WTC11 (cell line): ENCODE results near the gene TTC38. TPM values are rescaled to one million over a fixed set of nuclear protein-coding genes. Genes with fewer than 3 reads are reported as not detected.

ENCODE experiments used
- ATAC-seq: fragments of 200-7000 bp; cut with Tn5 transposase; 2 replicates; pipeline ENCODE4 v1.10.0; 2021; ENCODE audit warnings: mild to moderate bottlenecking, moderate library complexity
- CTCF ChIA-PET: fragments of 300-600 bp; sonication (Branson Sonifier 250); formaldehyde crosslinking; loops from one replicate; lab custom pipeline; 2021; ENCODE audit warnings: antibody characterized with exemption; lab: Charles Lee
- POLR2A ChIA-PET: fragments of 350-600 bp; sonication (Branson Sonifier 250); formaldehyde crosslinking; loops from one replicate; lab custom pipeline; 2021; ENCODE audit warnings: antibody characterized with exemption; lab: Charles Lee
- DNase-seq: peaks from one replicate; pipeline ENCODE4 v3.0.0; 2021; ENCODE audit warnings: low spot score
- H3K27ac Mint-ChIP-seq: 2 replicates; pipeline ENCODE4 v1.8.0; 2021; ENCODE audit warnings: mixed read lengths
- H3K27me3 Mint-ChIP-seq: 2 replicates; pipeline ENCODE4 v1.8.0; 2021; ENCODE audit warnings: low read depth, mild to moderate bottlenecking, moderate library complexity, mixed read lengths
- H3K36me3 Mint-ChIP-seq: 2 replicates; pipeline ENCODE4 v1.8.0; 2021; ENCODE audit warnings: mixed read lengths
- H3K4me1 Mint-ChIP-seq: 2 replicates; pipeline ENCODE4 v1.8.0; 2022; ENCODE audit warnings: mixed read lengths
- H3K4me3 Mint-ChIP-seq: 2 replicates; pipeline ENCODE4 v1.8.0; 2021; ENCODE audit warnings: mild to moderate bottlenecking, moderate library complexity, mixed read lengths
- H3K9me3 Mint-ChIP-seq: 2 replicates; pipeline ENCODE4 v1.8.0; 2021; ENCODE audit warnings: mixed read lengths
- EMX1 ChIP-seq: fragments of 250-450 bp; sonication (Bioruptor Pico); IDR thresholded peaks from 2 replicates; pipeline ENCODE4 v1.8.0; 2021; ENCODE audit warnings: mild to moderate bottlenecking
- ESRRA ChIP-seq: sonication (generic); formaldehyde crosslinking; IDR thresholded peaks from 2 replicates; pipeline ENCODE4 v1.8.1; 2022; ENCODE audit warnings: mild to moderate bottlenecking, missing genetic modification reagents, borderline replicate concordance
- ETV6 ChIP-seq: sonication (generic); formaldehyde crosslinking; IDR thresholded peaks from 2 replicates; pipeline ENCODE4 v1.8.1; 2022; ENCODE audit warnings: mild to moderate bottlenecking, missing genetic modification reagents
- FOXK1 ChIP-seq: sonication (generic); formaldehyde crosslinking; IDR thresholded peaks from 2 replicates; pipeline ENCODE4 v1.8.0; 2022; ENCODE audit warnings: mild to moderate bottlenecking, moderate library complexity, missing genetic modification reagents
- FOXP1 ChIP-seq: sonication (generic); formaldehyde crosslinking; IDR thresholded peaks from 2 replicates; pipeline ENCODE4 v1.8.0; 2022; ENCODE audit warnings: missing genetic modification reagents, mild to moderate bottlenecking, moderate library complexity, borderline replicate concordance
- GABPB1 ChIP-seq: sonication (generic); formaldehyde crosslinking; IDR thresholded peaks from 2 replicates; pipeline ENCODE4 v1.8.1; 2023; ENCODE audit warnings: mild to moderate bottlenecking, missing genetic modification reagents
- GTF2I ChIP-seq: fragments of 250-450 bp; sonication (Bioruptor Pico); conservative IDR thresholded peaks from 2 replicates; pipeline ENCODE4 v1.4.0; 2021; ENCODE audit warnings: mild to moderate bottlenecking
- JAZF1 ChIP-seq: fragments of 250-450 bp; sonication (Bioruptor Pico); IDR thresholded peaks from 2 replicates; pipeline ENCODE4 v1.9.0; 2021; ENCODE audit warnings: moderate library complexity, mild to moderate bottlenecking, inconsistent platforms
- NFATC4 ChIP-seq: fragments of 250-450 bp; sonication (Bioruptor Pico); IDR thresholded peaks from 2 replicates; pipeline ENCODE4 v1.9.0; 2021; ENCODE audit warnings: mild to moderate bottlenecking
- SMAD3 ChIP-seq: sonication (generic); formaldehyde crosslinking; IDR thresholded peaks from 2 replicates; pipeline ENCODE4 v1.8.0; 2022; ENCODE audit warnings: missing genetic modification reagents, mild to moderate bottlenecking, borderline replicate concordance
- SP1 ChIP-seq: sonication (generic); formaldehyde crosslinking; conservative IDR thresholded peaks from 2 replicates; pipeline ENCODE4 v1.8.1; 2022; ENCODE audit warnings: missing genetic modification reagents
- TEAD1 ChIP-seq: sonication (generic); formaldehyde crosslinking; IDR thresholded peaks from 2 replicates; pipeline ENCODE4 v1.8.0; 2022; ENCODE audit warnings: mild to moderate bottlenecking, missing genetic modification reagents
- ZBTB21 ChIP-seq: sonication (generic); formaldehyde crosslinking; IDR thresholded peaks from 2 replicates; pipeline ENCODE4 v1.8.1; 2023; ENCODE audit warnings: mild to moderate bottlenecking, missing genetic modification reagents, borderline replicate concordance
- ZNF396 ChIP-seq: fragments of 250-450 bp; sonication (Bioruptor Pico); IDR thresholded peaks from 2 replicates; pipeline ENCODE4 v1.8.0; 2021; ENCODE audit warnings: mild to moderate bottlenecking, moderate library complexity, borderline replicate concordance
- ZNF423 ChIP-seq: fragments of 250-450 bp; sonication (Bioruptor Pico); IDR thresholded peaks from 2 replicates; pipeline ENCODE4 v2.1.2; 2022; ENCODE audit warnings: mild to moderate bottlenecking, moderate library complexity
- total RNA-seq: library from RNA; stranded (reverse); gene quantifications from 3 replicates; pipeline ENCODE4 v1.2.3, GENCODE V29; 2021
- TF ChIP-seq, protein P1 (sequence below): fragments of 250-450 bp; sonication (Bioruptor Pico); IDR thresholded peaks from 2 replicates; pipeline ENCODE4 v1.9.0; 2021; ENCODE audit warnings: mild to moderate bottlenecking
- TF ChIP-seq, protein P2 (sequence below): sonication (generic); formaldehyde crosslinking; IDR thresholded peaks from 2 replicates; pipeline ENCODE4 v1.8.1; 2023; ENCODE audit warnings: mild to moderate bottlenecking, missing genetic modification reagents, moderate library complexity
- TF ChIP-seq, protein P3 (sequence below): sonication (generic); formaldehyde crosslinking; IDR thresholded peaks from 2 replicates; pipeline ENCODE4 v1.8.1; 2023; ENCODE audit warnings: mild to moderate bottlenecking, missing genetic modification reagents, borderline replicate concordance
- TF ChIP-seq, protein P4 (sequence below): fragments of 250-450 bp; sonication (Bioruptor Pico); conservative IDR thresholded peaks from 2 replicates; pipeline ENCODE4 v1.9.0; 2021; ENCODE audit warnings: mild to moderate bottlenecking
- TF ChIP-seq, protein P5 (sequence below): sonication (generic); formaldehyde crosslinking; IDR thresholded peaks from 2 replicates; pipeline ENCODE4 v1.8.1; 2023; ENCODE audit warnings: mild to moderate bottlenecking, missing genetic modification reagents
- TF ChIP-seq, protein P6 (sequence below): sonication (generic); formaldehyde crosslinking; IDR thresholded peaks from 2 replicates; pipeline ENCODE4 v1.8.1; 2023; ENCODE audit warnings: mild to moderate bottlenecking, missing genetic modification reagents
- TF ChIP-seq, protein P7 (sequence below): sonication (generic); formaldehyde crosslinking; IDR thresholded peaks from 2 replicates; pipeline ENCODE4 v1.8.1; 2022; ENCODE audit warnings: low read depth, missing genetic modification reagents, borderline replicate concordance
- TF ChIP-seq, protein P8 (sequence below): fragments of 250-450 bp; sonication (Bioruptor Pico); IDR thresholded peaks from 2 replicates; pipeline ENCODE4 v1.9.0; 2021; ENCODE audit warnings: moderate library complexity, mild to moderate bottlenecking, inconsistent platforms, borderline replicate concordance

Gene TTC38
- total RNA-seq, 1 experiment from 2014 or later = 20.7 TPM

DNA sequence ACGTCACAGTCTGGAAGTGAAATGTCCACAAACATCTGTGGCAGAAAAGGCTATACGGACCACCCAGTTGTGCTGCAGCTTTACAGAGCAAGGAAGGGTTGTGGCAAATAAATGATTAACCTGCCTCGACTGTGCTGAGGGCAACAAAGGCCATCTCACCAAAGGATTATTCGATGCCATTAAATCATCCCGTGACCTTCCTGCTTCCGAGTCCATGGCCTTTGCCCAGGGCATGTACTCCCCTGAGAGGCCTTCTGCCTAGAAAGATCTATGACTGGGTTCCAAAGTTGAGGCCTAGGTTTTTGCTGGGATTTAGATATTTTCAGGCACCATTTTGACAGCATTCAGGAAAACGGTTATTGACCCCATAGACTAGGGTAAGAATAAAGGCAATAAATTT, 26.9 kb upstream of the TTC38 start (continued):
- TF ChIP-seq, protein P1, sequence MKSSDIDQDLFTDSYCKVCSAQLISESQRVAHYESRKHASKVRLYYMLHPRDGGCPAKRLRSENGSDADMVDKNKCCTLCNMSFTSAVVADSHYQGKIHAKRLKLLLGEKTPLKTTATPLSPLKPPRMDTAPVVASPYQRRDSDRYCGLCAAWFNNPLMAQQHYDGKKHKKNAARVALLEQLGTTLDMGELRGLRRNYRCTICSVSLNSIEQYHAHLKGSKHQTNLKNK (CRISPR knock-in tag) = no peak
- TF ChIP-seq SMAD3 (CRISPR knock-in tag) (no peak), FOXK1 (CRISPR knock-in tag) (no peak), EMX1 (no peak), ESRRA (CRISPR knock-in tag) (no peak), NFATC4 (CRISPR knock-in tag) (no peak), ETV6 (CRISPR knock-in tag) (no peak), TEAD1 (no peak)
- TF ChIP-seq, protein P2, sequence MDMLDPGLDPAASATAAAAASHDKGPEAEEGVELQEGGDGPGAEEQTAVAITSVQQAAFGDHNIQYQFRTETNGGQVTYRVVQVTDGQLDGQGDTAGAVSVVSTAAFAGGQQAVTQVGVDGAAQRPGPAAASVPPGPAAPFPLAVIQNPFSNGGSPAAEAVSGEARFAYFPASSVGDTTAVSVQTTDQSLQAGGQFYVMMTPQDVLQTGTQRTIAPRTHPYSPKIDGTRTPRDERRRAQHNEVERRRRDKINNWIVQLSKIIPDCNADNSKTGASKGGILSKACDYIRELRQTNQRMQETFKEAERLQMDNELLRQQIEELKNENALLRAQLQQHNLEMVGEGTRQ (CRISPR knock-in tag) = no peak
- TF ChIP-seq, protein P3, sequence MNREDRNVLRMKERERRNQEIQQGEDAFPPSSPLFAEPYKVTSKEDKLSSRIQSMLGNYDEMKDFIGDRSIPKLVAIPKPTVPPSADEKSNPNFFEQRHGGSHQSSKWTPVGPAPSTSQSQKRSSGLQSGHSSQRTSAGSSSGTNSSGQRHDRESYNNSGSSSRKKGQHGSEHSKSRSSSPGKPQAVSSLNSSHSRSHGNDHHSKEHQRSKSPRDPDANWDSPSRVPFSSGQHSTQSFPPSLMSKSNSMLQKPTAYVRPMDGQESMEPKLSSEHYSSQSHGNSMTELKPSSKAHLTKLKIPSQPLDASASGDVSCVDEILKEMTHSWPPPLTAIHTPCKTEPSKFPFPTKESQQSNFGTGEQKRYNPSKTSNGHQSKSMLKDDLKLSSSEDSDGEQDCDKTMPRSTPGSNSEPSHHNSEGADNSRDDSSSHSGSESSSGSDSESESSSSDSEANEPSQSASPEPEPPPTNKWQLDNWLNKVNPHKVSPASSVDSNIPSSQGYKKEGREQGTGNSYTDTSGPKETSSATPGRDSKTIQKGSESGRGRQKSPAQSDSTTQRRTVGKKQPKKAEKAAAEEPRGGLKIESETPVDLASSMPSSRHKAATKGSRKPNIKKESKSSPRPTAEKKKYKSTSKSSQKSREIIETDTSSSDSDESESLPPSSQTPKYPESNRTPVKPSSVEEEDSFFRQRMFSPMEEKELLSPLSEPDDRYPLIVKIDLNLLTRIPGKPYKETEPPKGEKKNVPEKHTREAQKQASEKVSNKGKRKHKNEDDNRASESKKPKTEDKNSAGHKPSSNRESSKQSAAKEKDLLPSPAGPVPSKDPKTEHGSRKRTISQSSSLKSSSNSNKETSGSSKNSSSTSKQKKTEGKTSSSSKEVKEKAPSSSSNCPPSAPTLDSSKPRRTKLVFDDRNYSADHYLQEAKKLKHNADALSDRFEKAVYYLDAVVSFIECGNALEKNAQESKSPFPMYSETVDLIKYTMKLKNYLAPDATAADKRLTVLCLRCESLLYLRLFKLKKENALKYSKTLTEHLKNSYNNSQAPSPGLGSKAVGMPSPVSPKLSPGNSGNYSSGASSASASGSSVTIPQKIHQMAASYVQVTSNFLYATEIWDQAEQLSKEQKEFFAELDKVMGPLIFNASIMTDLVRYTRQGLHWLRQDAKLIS (CRISPR knock-in tag) = no peak

DNA sequence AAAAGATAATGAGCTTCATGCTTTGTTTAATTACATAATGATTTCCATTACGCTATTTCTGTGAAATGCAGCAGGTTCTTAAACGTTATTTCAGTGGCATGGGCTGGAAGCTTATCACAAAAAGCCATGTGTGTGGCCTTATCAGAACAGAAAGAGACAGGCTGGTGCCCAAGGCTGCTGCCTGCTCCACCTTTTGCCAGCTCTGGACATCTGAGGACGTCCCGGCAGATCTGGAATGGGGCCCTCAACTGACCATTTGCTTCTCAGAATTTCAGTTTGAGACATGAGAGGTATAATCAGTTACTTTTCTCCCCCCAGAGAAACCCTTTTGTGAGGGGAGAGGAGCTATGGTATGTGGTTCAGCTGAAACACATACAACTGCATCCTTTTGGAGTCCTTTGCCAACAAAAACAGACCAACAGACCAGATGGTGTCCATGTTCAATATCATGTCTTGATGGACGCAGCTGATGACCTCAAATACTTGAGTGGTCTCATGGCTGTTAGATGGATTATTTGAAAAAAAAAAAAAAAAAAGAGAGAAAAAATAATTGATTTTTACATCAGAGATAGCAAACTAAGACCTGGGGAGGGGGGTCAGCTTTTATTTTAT, 26.3 kb upstream of the TTC38 start:
- Mint-ChIP-seq H3K4me1 (no peaks in the 10 kb centered on the region), H3K27ac (no peak overlapping the region), H3K36me3 (peaks cover 6% of the 10 kb centered on the region; the same call in 1 of the 2 replicates), H3K9me3 (no peaks in the 10 kb centered on the region), H3K27me3 (no peaks in the 10 kb centered on the region), H3K4me3 (no peak overlapping the region)
- ChIA-PET POLR2A (no interaction called here), CTCF (interaction anchor here (0.6 kb wide), 1 partner anchor 162 kb away, joined by 3 read pairs; no protein-coding TSS in a partner anchor)
- ATAC-seq (no peak), DNase-seq (no peak)
- TF ChIP-seq SP1 = no peak
- no peak for TF ChIP-seq GTF2I
- TF ChIP-seq ETV6 (CRISPR knock-in tag) = no peak
- no peak for TF ChIP-seq ZBTB21 (CRISPR knock-in tag)
- TF ChIP-seq GABPB1 = no peak
- TF ChIP-seq, protein P4, sequence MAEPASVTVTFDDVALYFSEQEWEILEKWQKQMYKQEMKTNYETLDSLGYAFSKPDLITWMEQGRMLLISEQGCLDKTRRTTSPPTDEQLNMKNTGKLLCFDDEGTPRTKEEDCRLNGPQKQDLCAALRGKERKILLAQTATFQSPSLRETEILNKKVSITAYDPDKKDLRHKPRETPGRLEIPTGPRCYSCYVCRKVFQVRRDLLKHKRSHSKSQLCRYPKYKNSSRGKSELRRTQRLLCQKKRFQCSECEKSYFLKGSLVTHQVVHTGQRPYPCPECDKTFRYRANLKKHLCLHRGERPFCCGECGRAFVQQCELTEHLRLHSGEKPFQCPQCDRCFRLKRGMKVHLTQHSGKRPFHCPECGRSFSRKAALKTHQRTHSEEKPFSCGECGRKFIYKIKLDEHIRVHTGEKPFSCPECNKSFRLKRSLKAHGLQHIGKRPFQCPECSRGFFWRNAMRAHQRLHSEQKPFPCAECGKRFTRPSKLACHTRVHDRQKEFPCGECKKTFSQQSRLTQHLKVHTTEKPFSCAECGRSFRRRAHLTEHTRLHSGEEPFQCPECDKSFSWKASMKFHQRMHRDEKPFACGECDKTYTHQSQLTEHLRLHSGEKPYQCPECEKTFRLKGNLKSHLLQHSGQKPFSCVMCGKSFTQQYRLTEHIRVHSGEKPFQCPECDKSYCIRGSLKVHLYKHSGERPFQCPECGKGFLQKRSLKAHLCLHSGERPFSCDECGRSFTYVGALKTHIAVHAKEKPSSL (CRISPR knock-in tag) = no peak
- TF ChIP-seq ZNF396 (CRISPR knock-in tag) = no peak
- TF ChIP-seq, protein P5, sequence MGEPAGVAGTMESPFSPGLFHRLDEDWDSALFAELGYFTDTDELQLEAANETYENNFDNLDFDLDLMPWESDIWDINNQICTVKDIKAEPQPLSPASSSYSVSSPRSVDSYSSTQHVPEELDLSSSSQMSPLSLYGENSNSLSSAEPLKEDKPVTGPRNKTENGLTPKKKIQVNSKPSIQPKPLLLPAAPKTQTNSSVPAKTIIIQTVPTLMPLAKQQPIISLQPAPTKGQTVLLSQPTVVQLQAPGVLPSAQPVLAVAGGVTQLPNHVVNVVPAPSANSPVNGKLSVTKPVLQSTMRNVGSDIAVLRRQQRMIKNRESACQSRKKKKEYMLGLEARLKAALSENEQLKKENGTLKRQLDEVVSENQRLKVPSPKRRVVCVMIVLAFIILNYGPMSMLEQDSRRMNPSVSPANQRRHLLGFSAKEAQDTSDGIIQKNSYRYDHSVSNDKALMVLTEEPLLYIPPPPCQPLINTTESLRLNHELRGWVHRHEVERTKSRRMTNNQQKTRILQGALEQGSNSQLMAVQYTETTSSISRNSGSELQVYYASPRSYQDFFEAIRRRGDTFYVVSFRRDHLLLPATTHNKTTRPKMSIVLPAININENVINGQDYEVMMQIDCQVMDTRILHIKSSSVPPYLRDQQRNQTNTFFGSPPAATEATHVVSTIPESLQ (CRISPR knock-in tag) = no peak
- TF ChIP-seq, protein P6, sequence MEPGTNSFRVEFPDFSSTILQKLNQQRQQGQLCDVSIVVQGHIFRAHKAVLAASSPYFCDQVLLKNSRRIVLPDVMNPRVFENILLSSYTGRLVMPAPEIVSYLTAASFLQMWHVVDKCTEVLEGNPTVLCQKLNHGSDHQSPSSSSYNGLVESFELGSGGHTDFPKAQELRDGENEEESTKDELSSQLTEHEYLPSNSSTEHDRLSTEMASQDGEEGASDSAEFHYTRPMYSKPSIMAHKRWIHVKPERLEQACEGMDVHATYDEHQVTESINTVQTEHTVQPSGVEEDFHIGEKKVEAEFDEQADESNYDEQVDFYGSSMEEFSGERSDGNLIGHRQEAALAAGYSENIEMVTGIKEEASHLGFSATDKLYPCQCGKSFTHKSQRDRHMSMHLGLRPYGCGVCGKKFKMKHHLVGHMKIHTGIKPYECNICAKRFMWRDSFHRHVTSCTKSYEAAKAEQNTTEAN = no peak
- TF ChIP-seq, protein P7, sequence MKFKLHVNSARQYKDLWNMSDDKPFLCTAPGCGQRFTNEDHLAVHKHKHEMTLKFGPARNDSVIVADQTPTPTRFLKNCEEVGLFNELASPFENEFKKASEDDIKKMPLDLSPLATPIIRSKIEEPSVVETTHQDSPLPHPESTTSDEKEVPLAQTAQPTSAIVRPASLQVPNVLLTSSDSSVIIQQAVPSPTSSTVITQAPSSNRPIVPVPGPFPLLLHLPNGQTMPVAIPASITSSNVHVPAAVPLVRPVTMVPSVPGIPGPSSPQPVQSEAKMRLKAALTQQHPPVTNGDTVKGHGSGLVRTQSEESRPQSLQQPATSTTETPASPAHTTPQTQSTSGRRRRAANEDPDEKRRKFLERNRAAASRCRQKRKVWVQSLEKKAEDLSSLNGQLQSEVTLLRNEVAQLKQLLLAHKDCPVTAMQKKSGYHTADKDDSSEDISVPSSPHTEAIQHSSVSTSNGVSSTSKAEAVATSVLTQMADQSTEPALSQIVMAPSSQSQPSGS = no peak
- no peak for TF ChIP-seq JAZF1 (CRISPR knock-in tag)
- TF ChIP-seq ZNF423 (CRISPR knock-in tag) = no peak
- TF ChIP-seq FOXP1 = no peak
- TF ChIP-seq, protein P8, sequence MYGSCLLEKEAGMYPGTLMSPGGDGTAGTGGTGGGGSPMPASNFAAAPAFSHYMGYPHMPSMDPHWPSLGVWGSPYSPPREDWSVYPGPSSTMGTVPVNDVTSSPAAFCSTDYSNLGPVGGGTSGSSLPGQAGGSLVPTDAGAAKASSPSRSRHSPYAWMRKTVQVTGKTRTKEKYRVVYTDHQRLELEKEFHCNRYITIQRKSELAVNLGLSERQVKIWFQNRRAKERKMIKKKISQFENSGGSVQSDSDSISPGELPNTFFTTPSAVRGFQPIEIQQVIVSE (CRISPR knock-in tag) = no peak
